Measurements from ENCODE around the gene MPZL2. TPM values are rescaled to one million over a fixed set of nuclear protein-coding genes. Genes with fewer than 3 reads are reported as not detected.

Gene MPZL2
- total and polyA plus RNA-seq, 2 of the 13 experiments (the other 11 are each of a cell fraction or from before 2014, with no cell fraction given) = 27.9 to 53.7 TPM

DNA sequence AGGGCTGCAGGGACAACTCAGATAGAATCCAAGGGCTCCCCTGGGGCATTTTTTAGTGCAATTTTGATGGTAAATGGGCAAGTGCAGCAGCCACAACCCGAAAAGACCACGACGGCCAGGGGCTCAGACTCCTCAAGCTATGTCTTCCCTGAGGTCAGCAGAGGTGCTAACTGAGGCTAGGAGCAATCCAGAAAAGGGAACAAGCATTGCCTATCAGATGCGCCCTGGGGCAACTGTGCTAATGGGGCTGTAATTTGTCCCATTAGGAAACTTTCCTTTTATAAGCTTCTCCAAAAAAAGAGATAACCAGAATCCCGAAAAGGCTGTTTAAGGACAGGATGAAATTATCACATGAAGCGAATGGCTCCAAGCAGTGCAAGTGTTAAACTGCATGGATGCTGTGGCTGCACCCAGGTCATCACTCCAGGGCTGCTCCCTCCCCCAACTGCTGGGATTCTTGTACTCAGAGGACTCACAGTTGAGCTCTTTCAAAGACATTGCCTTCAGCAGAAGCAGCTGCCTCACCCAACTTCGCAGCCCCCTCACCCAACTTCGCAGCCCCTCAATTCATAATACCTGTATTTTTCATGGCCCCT, 37.6 kb upstream of the MPZL2 start:
- ATAC-seq = no peak
- intact Hi-C loops (cut with micrococcal nuclease; ENCODE audit: unreplicated experiment) (no loop called here), in situ Hi-C loops (cut with HindIII; ENCODE audit: extremely low pct_ligation_motif_present, low pct_unique_long_range_greater_than_20kb) (no loop called here)
- Histone ChIP-seq H3K4me2 (ENCODE audit: low read depth, low read length) (no peak overlapping the region), H4K20me1 (ENCODE audit: insufficient read depth, low read length) (no peaks in the 10 kb centered on the region), H3K9ac (ENCODE audit: insufficient read depth, low read depth, low read length) (no peak overlapping the region), H3K27me3 (ENCODE audit: control insufficient read depth in 1 of 2, insufficient read depth in 2 of 2, low read length in 2 of 2) (peaks cover 1 to 47% of the 10 kb centered on the region in 2 experiments; a peak in 3 of 5 replicates), H3K9me3 (ENCODE audit: low read length) (no peaks in the 10 kb centered on the region), H3K4me3 (replicated peaks in 1 of 3; ENCODE audit: insufficient read depth in 1 of 3, low read depth in 2 of 3, low read length in 3 of 3) (no peak overlapping the region), H2AFZ (ENCODE audit: low read length) (no peak overlapping the region), H3K4me1 (ENCODE audit: insufficient read depth, low read length) (no peaks in the 10 kb centered on the region), H3K36me3 (replicated peaks in 1 of 2; ENCODE audit: control insufficient read depth in 1 of 2, insufficient read depth in 2 of 2, low read length in 2 of 2) (no peaks in the 10 kb centered on the region), H3K79me2 (ENCODE audit: insufficient read depth, low read length) (no peaks in the 10 kb centered on the region), H3K27ac (ENCODE audit: extremely low read length, insufficient read depth, low read length) (no peak overlapping the region)
- no peak for DNase-seq (ENCODE audit: low spot score)
- TF ChIP-seq ZNF7 (CRISPR knock-in tag; IDR thresholded peaks at IDR 0.05) (no peak), ZNF430 (CRISPR knock-in tag; IDR thresholded peaks at IDR 0.05) (no peak), CBX1 (IDR thresholded peaks at IDR 0.05; ENCODE audit: low read depth) (no peak), ZNF207 (IDR thresholded peaks at IDR 0.05; ENCODE audit: borderline replicate concordance) (no peak)
- FAIRE-seq = no peak
- 12% methylated on average over 5 of the region's 8 CpGs for WGBS (ENCODE audit: low lambda C conversion rate)
- BruUV-seq (replicated peaks) = no TSS peak
- ChIA-PET POLR2A (no interaction called here), CTCF (ENCODE audit: low intra/inter-chr PET ratio, low total read pairs) (no interaction called here)

DNA sequence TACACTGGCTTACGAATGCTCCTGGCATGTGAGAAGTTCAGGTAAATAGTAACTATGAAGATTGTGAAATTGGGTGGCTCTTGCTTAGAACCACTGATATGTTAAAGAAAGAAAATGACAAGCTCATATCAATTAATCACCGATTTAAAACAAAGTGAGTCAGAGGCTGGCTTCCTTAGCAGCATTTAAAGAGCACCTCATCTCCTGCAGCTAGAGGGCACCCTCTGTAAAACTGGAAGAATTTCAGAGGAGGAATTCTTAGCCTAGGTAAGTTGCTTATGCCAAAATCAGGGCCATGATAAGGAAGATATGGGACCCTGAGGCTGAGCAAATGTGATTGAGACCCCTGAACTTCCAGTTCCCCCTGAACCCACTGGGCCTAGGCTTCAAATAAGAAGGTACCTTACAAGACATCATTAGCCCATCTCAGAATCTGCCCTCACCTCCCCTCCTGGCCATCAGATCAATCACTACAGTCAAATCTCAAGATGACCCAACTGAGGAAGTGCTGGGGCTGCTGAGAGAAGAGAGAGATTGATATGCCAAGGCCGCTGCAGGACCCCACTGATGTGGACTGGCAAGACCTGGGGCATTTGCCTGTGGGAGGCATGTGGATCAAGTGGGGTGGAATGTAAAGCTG, 31.8 kb upstream of the MPZL2 start:
- WGBS (ENCODE audit: low lambda C conversion rate) = 4% methylated on average over 3 of the region's 3 CpGs
- TF ChIP-seq ZNF598 (CRISPR knock-in tag; IDR thresholded peaks at IDR 0.05; ENCODE audit: borderline replicate concordance) (no peak), KLF12 (CRISPR knock-in tag; IDR thresholded peaks at IDR 0.05; ENCODE audit: borderline replicate concordance) (no peak), ZNF703 (CRISPR knock-in tag; IDR thresholded peaks at IDR 0.05; ENCODE audit: borderline replicate concordance) (no peak), RARA (CRISPR knock-in tag; IDR thresholded peaks at IDR 0.05) (no peak), SCMH1 (CRISPR knock-in tag; IDR thresholded peaks at IDR 0.05; ENCODE audit: borderline replicate concordance) (no peak), HDAC2 (CRISPR knock-in tag; IDR thresholded peaks at IDR 0.05) (no peak), SMC3 (IDR thresholded peaks at IDR 0.05; ENCODE audit: low read length) (peak; percentile 35; the same call in 1 of the 2 replicates), TEAD2 (CRISPR knock-in tag; IDR thresholded peaks at IDR 0.05) (no peak), EEA1 (CRISPR knock-in tag; IDR thresholded peaks at IDR 0.05; ENCODE audit: borderline replicate concordance) (no peak), ZNF709 (CRISPR knock-in tag; IDR thresholded peaks at IDR 0.05) (no peak), TBL1XR1 (IDR thresholded peaks at IDR 0.05; ENCODE audit: borderline replicate concordance, low read length, partially characterized antibody) (no peak), KDM4B (CRISPR knock-in tag; IDR thresholded peaks at IDR 0.05) (no peak), HNF4G (IDR thresholded peaks at IDR 0.05; ENCODE audit: borderline replicate concordance, low read depth, low read length) (no peak), HNF4G (CRISPR knock-in tag; IDR thresholded peaks at IDR 0.05; ENCODE audit: borderline replicate concordance, low read depth) (no peak)
- TF ChIP-seq, protein P1, sequence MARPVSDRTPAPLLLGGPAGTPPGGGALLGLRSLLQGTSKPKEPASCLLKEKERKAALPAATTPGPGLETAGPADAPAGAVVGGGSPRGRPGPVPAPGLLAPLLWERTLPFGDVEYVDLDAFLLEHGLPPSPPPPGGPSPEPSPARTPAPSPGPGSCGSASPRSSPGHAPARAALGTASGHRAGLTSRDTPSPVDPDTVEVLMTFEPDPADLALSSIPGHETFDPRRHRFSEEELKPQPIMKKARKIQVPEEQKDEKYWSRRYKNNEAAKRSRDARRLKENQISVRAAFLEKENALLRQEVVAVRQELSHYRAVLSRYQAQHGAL (CRISPR knock-in tag; IDR thresholded peaks at IDR 0.05; ENCODE audit: not compliant biosample characterization) = no peak

More for the DNA sequence above, 31.8 kb upstream of the MPZL2 start:
- H3K27ac ChIP-seq (ENCODE audit: extremely low read length, insufficient read depth, low read length) = no peak overlapping the region
- H3K27me3 ChIP-seq (ENCODE audit: control insufficient read depth in 1 of 2, insufficient read depth in 2 of 2, low read length in 2 of 2) = peaks cover 1 to 15% of the 10 kb centered on the region in 2 experiments; a peak in 2 of 5 replicates
- H3K79me2 ChIP-seq (ENCODE audit: insufficient read depth, low read length) = no peaks in the 10 kb centered on the region
- H3K4me1 ChIP-seq (ENCODE audit: insufficient read depth, low read length) = peaks cover 6% of the 10 kb centered on the region
- no peaks in the 10 kb centered on the region for H3K9me3 ChIP-seq (ENCODE audit: low read length)
- peak; percentile 60 for FAIRE-seq
- H2AFZ ChIP-seq (ENCODE audit: low read length) = no peak overlapping the region
- H3K4me3 ChIP-seq (replicated peaks in 1 of 3; ENCODE audit: insufficient read depth in 1 of 3, low read depth in 2 of 3, low read length in 3 of 3) = no peak overlapping the region
- intact Hi-C loops (cut with micrococcal nuclease; ENCODE audit: unreplicated experiment) = loop anchor here (1.0 to 5.0 kb wide), 2 partner anchors 57 to 191 kb away; no protein-coding TSS in a partner anchor
- BruUV-seq (replicated peaks) = no TSS peak
- DNase-seq (ENCODE audit: low spot score) = peak; percentile 28
- CTCF ChIA-PET (ENCODE audit: low intra/inter-chr PET ratio, low total read pairs) = interaction anchor here (2.8 kb wide), 1 partner anchor 57 kb away, joined by 16 read pairs; no protein-coding TSS in a partner anchor
- H4K20me1 ChIP-seq (ENCODE audit: insufficient read depth, low read length) = no peaks in the 10 kb centered on the region
- H3K9ac ChIP-seq (ENCODE audit: insufficient read depth, low read depth, low read length) = no peak overlapping the region
- POLR2A ChIA-PET = interaction anchor here (0.9 kb wide), 1 partner anchor 101 kb away, joined by 3 read pairs; no protein-coding TSS in a partner anchor
- no peaks in the 10 kb centered on the region for H3K36me3 ChIP-seq (replicated peaks in 1 of 2; ENCODE audit: control insufficient read depth in 1 of 2, insufficient read depth in 2 of 2, low read length in 2 of 2)
- no peak overlapping the region for H3K4me2 ChIP-seq (ENCODE audit: low read depth, low read length)
- ATAC-seq = peak; percentile 44; the same call in 1 of the 3 replicates
- in situ Hi-C loops (cut with HindIII; ENCODE audit: extremely low pct_ligation_motif_present, low pct_unique_long_range_greater_than_20kb) = no loop called here
